Neural progenitor cell (in vitro differentiated cells): ENCODE results near the gene LRRC75A. TPM values are rescaled to one million over a fixed set of nuclear protein-coding genes. Genes with fewer than 3 reads are reported as not detected.

Source experiments
- DNase-seq: peaks from one replicate; pipeline ENCODE4 v3.0.0-alpha.2; 2016; ENCODE audit warnings: low spot score
- H2AFZ ChIP-seq: fragments of 200-600 bp; sonication (generic); replicated peaks from 2 replicates; pipeline ENCODE4 v1.6.1; 2016; ENCODE audit warnings: antibody characterized with exemption
- H3F3A ChIP-seq: fragments of 200-600 bp; sonication (generic); 2 replicates; pipeline ENCODE4 v1.6.1; 2016; ENCODE audit warnings: antibody characterized with exemption, low read depth
- H3K27ac ChIP-seq: fragments of 200-600 bp; sonication (generic); 2 replicates; pipeline ENCODE4 v1.5.1; 2016; ENCODE audit warnings: mild to moderate bottlenecking
- H3K27me3 ChIP-seq: fragments of 200-600 bp; sonication (generic); 2 replicates; pipeline ENCODE4 v1.6.1; 2016; ENCODE audit warnings: mild to moderate bottlenecking, moderate library complexity
- H3K36me3 ChIP-seq: fragments of 200-600 bp; sonication (generic); 2 replicates; pipeline ENCODE4 v1.5.1; 2016
- H3K4me1 ChIP-seq: fragments of 200-600 bp; sonication (generic); 2 replicates; pipeline ENCODE4 v1.6.1; 2016; ENCODE audit warnings: mixed run types
- H3K4me2 ChIP-seq: fragments of 200-600 bp; sonication (generic); 2 replicates; pipeline ENCODE4 v1.6.1; 2016
- H3K4me3 ChIP-seq: fragments of 200-600 bp; sonication (generic); 2 replicates; pipeline ENCODE4 v1.5.1; 2016
- H3K79me2 ChIP-seq: fragments of 200-600 bp; sonication (generic); 2 replicates; pipeline ENCODE4 v1.6.1; 2016; ENCODE audit warnings: low read depth
- H3K9ac ChIP-seq: fragments of 200-600 bp; sonication (generic); 2 replicates; pipeline ENCODE4 v1.6.1; 2016
- H3K9me3 ChIP-seq: fragments of 200-600 bp; sonication (generic); 2 replicates; pipeline ENCODE4 v1.5.1; 2016; ENCODE audit warnings: low read depth
- H4K20me1 ChIP-seq: fragments of 200-600 bp; sonication (generic); 2 replicates; pipeline ENCODE4 v1.6.1; 2016; ENCODE audit warnings: low read depth
- H3K27ac Mint-ChIP-seq: 3 replicates; pipeline ENCODE4 v1.8.0; 2021; ENCODE audit warnings: mixed read lengths
- H3K27me3 Mint-ChIP-seq: 2 replicates; pipeline ENCODE4 v1.8.0; 2022; ENCODE audit warnings: low read depth, mild to moderate bottlenecking, inconsistent platforms, moderate library complexity, mixed read lengths; ENCODE audit not compliant: insufficient read depth
- H3K36me3 Mint-ChIP-seq: 3 replicates; pipeline ENCODE4 v1.8.0; 2021; ENCODE audit warnings: mixed read lengths
- H3K4me1 Mint-ChIP-seq: 3 replicates; pipeline ENCODE4 v1.8.0; 2021; ENCODE audit warnings: mixed read lengths
- H3K4me3 Mint-ChIP-seq: 3 replicates; pipeline ENCODE4 v1.8.0; 2021; ENCODE audit warnings: mild to moderate bottlenecking, moderate library complexity, mixed read lengths
- H3K9me3 Mint-ChIP-seq: 3 replicates; pipeline ENCODE4 v1.8.0; 2020; ENCODE audit warnings: mixed read lengths
- CTCF ChIP-seq: fragments of 200-600 bp; sonication (generic); IDR thresholded peaks from 2 replicates; pipeline ENCODE4 v1.5.1; 2017; ENCODE audit warnings: antibody characterized with exemption, mild to moderate bottlenecking
- EZH2 ChIP-seq: fragments of 200-600 bp; sonication (generic); IDR thresholded peaks from 2 replicates; pipeline ENCODE4 v1.6.1; 2017; ENCODE audit warnings: antibody characterized with exemption, mild to moderate bottlenecking, moderate library complexity
- EZH2phosphoT487 ChIP-seq: fragments of 200-600 bp; sonication (generic); IDR thresholded peaks from 2 replicates; pipeline ENCODE4 v1.6.1; 2017; ENCODE audit warnings: antibody characterized with exemption
- total RNA-seq: library from RNA; depleted of rRNA; stranded (reverse); fragments of >200 nt; gene quantifications from 2 replicates; pipeline ENCODE4 v1.2.3, GENCODE V29; 2015; ENCODE audit warnings: low replicate concordance

Gene LRRC75A
- total RNA-seq, 1 donor from 2014 or later = 4.0 TPM

- Histone ChIP-seq H3K4me2 (no peak overlapping the region), H3K9ac (no peak overlapping the region), H3K4me3 (no peak overlapping the region), H3K36me3 (no peaks in the 10 kb centered on the region), H3K27me3 (no peaks in the 10 kb centered on the region), H3K4me1 (no peaks in the 10 kb centered on the region), H4K20me1 (peaks cover 34% of the 10 kb centered on the region), H3F3A (peaks cover 17% of the 10 kb centered on the region), H3K9me3 (no peaks in the 10 kb centered on the region), H3K27ac (no peak overlapping the region), H2AFZ (no peak overlapping the region), H3K79me2 (peaks cover 7% of the 10 kb centered on the region)
- peaks cover 12% of the 10 kb centered on the region for H3K4me1 Mint-ChIP-seq
- TF ChIP-seq CTCF = no peak
- no peak for TF ChIP-seq EZH2
- TF ChIP-seq EZH2phosphoT487 = no peak
- H3K9me3 Mint-ChIP-seq = no peaks in the 10 kb centered on the region
- peaks cover 5% of the 10 kb centered on the region for H3K27me3 Mint-ChIP-seq
- no peak overlapping the region for H3K27ac Mint-ChIP-seq
- H3K36me3 Mint-ChIP-seq = peaks cover 26% of the 10 kb centered on the region
- H3K4me3 Mint-ChIP-seq = no peak overlapping the region
- no peak for DNase-seq
Measured at GRCh38 chr17:16450028-16450427, 42.0 kb downstream of the LRRC75A start.

- no peak overlapping the region for H2AFZ ChIP-seq
- Mint-ChIP-seq H3K27me3 (peaks cover 7% of the 10 kb centered on the region), H3K4me3 (no peak overlapping the region), H3K36me3 (peaks cover 28% of the 10 kb centered on the region), H3K4me1 (peaks cover 15% of the 10 kb centered on the region), H3K9me3 (no peaks in the 10 kb centered on the region), H3K27ac (no peak overlapping the region)
- no peak overlapping the region for H3K4me3 ChIP-seq
- H3K4me2 ChIP-seq = no peak overlapping the region
- H3K36me3 ChIP-seq = no peaks in the 10 kb centered on the region
- no peaks in the 10 kb centered on the region for H3K9me3 ChIP-seq
- no peak for TF ChIP-seq EZH2phosphoT487
- TF ChIP-seq EZH2 = no peak
- H4K20me1 ChIP-seq = peaks cover 40% of the 10 kb centered on the region
- H3K27me3 ChIP-seq = no peaks in the 10 kb centered on the region
- H3K4me1 ChIP-seq = no peaks in the 10 kb centered on the region
- H3K27ac ChIP-seq = no peak overlapping the region
- no peak overlapping the region for H3K9ac ChIP-seq
- peaks cover 9% of the 10 kb centered on the region for H3K79me2 ChIP-seq
- DNase-seq = no peak
- H3F3A ChIP-seq = peaks cover 22% of the 10 kb centered on the region
Measured at GRCh38 chr17:16449121-16449570, 42.8 kb downstream of the LRRC75A start.

- Histone ChIP-seq H3K4me1 (no peaks in the 10 kb centered on the region), H4K20me1 (peaks cover 46% of the 10 kb centered on the region), H3K27me3 (no peaks in the 10 kb centered on the region), H3K27ac (no peak overlapping the region), H3K4me2 (no peak overlapping the region), H3K9ac (no peak overlapping the region), H3K4me3 (no peak overlapping the region), H3K9me3 (no peaks in the 10 kb centered on the region), H3K36me3 (no peaks in the 10 kb centered on the region), H3K79me2 (peaks cover 14% of the 10 kb centered on the region), H3F3A (peaks cover 29% of the 10 kb centered on the region), H2AFZ (no peak overlapping the region)
- DNase-seq = no peak
- Mint-ChIP-seq H3K36me3 (peaks cover 26% of the 10 kb centered on the region), H3K4me3 (no peak overlapping the region), H3K27ac (no peak overlapping the region), H3K4me1 (peaks cover 12% of the 10 kb centered on the region), H3K27me3 (peaks cover 7% of the 10 kb centered on the region), H3K9me3 (no peaks in the 10 kb centered on the region)
- no peak for TF ChIP-seq CTCF
- no peak for TF ChIP-seq EZH2phosphoT487
- TF ChIP-seq EZH2 = no peak
Measured at GRCh38 chr17:16448490-16448889, 43.5 kb downstream of the LRRC75A start.

- Mint-ChIP-seq H3K36me3 (peaks cover 32% of the 10 kb centered on the region), H3K27ac (no peak overlapping the region), H3K9me3 (no peaks in the 10 kb centered on the region), H3K27me3 (peaks cover 7% of the 10 kb centered on the region), H3K4me3 (no peak overlapping the region), H3K4me1 (peaks cover 7% of the 10 kb centered on the region)
- no peaks in the 10 kb centered on the region for H3K9me3 ChIP-seq
- peaks cover 34% of the 10 kb centered on the region for H3F3A ChIP-seq
- DNase-seq = no peak
- peaks cover 54% of the 10 kb centered on the region for H4K20me1 ChIP-seq
- no peak overlapping the region for H3K4me3 ChIP-seq
- H3K27ac ChIP-seq = no peak overlapping the region
- H3K36me3 ChIP-seq = no peaks in the 10 kb centered on the region
- H3K4me1 ChIP-seq = no peaks in the 10 kb centered on the region
- TF ChIP-seq EZH2 (no peak), CTCF (no peak), EZH2phosphoT487 (no peak)
- no peak overlapping the region for H2AFZ ChIP-seq
- no peak overlapping the region for H3K9ac ChIP-seq
- no peak overlapping the region for H3K4me2 ChIP-seq
- H3K79me2 ChIP-seq = peaks cover 22% of the 10 kb centered on the region
- no peaks in the 10 kb centered on the region for H3K27me3 ChIP-seq
Measured at GRCh38 chr17:16447676-16448075, 44.3 kb downstream of the LRRC75A start.
